ENCODE results near the gene PLPPR1. TPM values are rescaled to one million over a fixed set of nuclear protein-coding genes. Genes with fewer than 3 reads are reported as not detected.

Gene PLPPR1
- total and polyA plus RNA-seq, 4 donors: 1.2 to 26.3 (median 2.4) TPM

- Histone ChIP-seq H3K9ac (ENCODE audit: low read depth in 1 of 2, low read length in 2 of 2) (no peak overlapping the region), H3K4me3 (ENCODE audit: low read depth in 1 of 3, low read length in 3 of 3) (no peak overlapping the region), H3K9me3 (ENCODE audit: control insufficient read depth in 4 of 4, low read length in 3 of 4) (no peaks in the 10 kb centered on the region), H3K27ac (ENCODE audit: low read depth in 1 of 2, low read length in 2 of 2) (no peak overlapping the region), H3K36me3 (ENCODE audit: control insufficient read depth in 4 of 4, insufficient read depth in 3 of 4, low read depth in 1 of 4, low read length in 3 of 4) (no peaks in the 10 kb centered on the region), H3K27me3 (ENCODE audit: control insufficient read depth in 4 of 4, insufficient read depth in 4 of 4, low read length in 3 of 4) (no peaks in the 10 kb centered on the region), H3K4me1 (ENCODE audit: control insufficient read depth in 4 of 4, insufficient read depth in 4 of 4, low read length in 3 of 4) (peaks cover 4 to 26% (median 16%) of the 10 kb centered on the region in 4 donors)
- no peak for TF ChIP-seq NR2F2 (IDR thresholded peaks at IDR 0.05)
- TF ChIP-seq EGR1 (IDR thresholded peaks at IDR 0.05; ENCODE audit: low read depth in 2 of 2): no peak
- TF ChIP-seq RAD21 (IDR thresholded peaks at IDR 0.05): no peak
- no peak for TF ChIP-seq JUND (IDR thresholded peaks at IDR 0.05)
- no peak for TF ChIP-seq FOXA1 (IDR thresholded peaks at IDR 0.05)
- TF ChIP-seq FOXA2 (IDR thresholded peaks at IDR 0.05): no peak
- TF ChIP-seq HNF4G (IDR thresholded peaks at IDR 0.05): no peak
- TF ChIP-seq CTCF (IDR thresholded peaks at IDR 0.05; ENCODE audit: low read depth, low read length, missing input control): no peak
- TF ChIP-seq GABPA (IDR thresholded peaks at IDR 0.05 in 1 of 2, conservative IDR thresholded peaks at IDR 0.05 in 1 of 2): no peak
- TF ChIP-seq SP1 (IDR thresholded peaks at IDR 0.05): no peak
- no peak for TF ChIP-seq ATF3 (IDR thresholded peaks at IDR 0.05)
- no peak for TF ChIP-seq HNF4A (conservative IDR thresholded peaks at IDR 0.05)
- TF ChIP-seq MAX (IDR thresholded peaks at IDR 0.05): no peak
- TF ChIP-seq ZBTB33 (IDR thresholded peaks at IDR 0.05): no peak
- 81% methylated on average over 1 of the region's 1 CpG for whole genome bisulfite sequencing
- DNase-seq (ENCODE audit: low spot score): no peak
Measured at GRCh38 chr9:101032426-101032825, 3.9 kb downstream of the PLPPR1 start.

GRCh38 chr9:101034222-101034621 lies 5.7 kb downstream of the PLPPR1 start:
- no peaks in the 10 kb centered on the region for H3K9me3 ChIP-seq (ENCODE audit: control insufficient read depth in 4 of 4, low read length in 3 of 4)
- H3K4me1 ChIP-seq (ENCODE audit: control insufficient read depth in 4 of 4, insufficient read depth in 4 of 4, low read length in 3 of 4): peaks cover 4 to 13% (median 9%) of the 10 kb centered on the region in 4 donors
- no peaks in the 10 kb centered on the region for H3K27me3 ChIP-seq (ENCODE audit: control insufficient read depth in 4 of 4, insufficient read depth in 4 of 4, low read length in 3 of 4)
- no peak overlapping the region for H3K9ac ChIP-seq (ENCODE audit: low read depth in 1 of 2, low read length in 2 of 2)
- WGBS: 67% methylated on average over 2 of the region's 2 CpGs
- H3K4me3 ChIP-seq (ENCODE audit: low read depth in 1 of 3, low read length in 3 of 3): no peak overlapping the region
- H3K36me3 ChIP-seq (ENCODE audit: control insufficient read depth in 4 of 4, insufficient read depth in 3 of 4, low read depth in 1 of 4, low read length in 3 of 4): no peaks in the 10 kb centered on the region
- DNase-seq (ENCODE audit: low spot score): no peak
- TF ChIP-seq EGR1 (IDR thresholded peaks at IDR 0.05; ENCODE audit: low read depth in 2 of 2) (no peak), RXRA (IDR thresholded peaks at IDR 0.05) (no peak), YY1 (IDR thresholded peaks at IDR 0.05) (no peak), TAF1 (conservative IDR thresholded peaks at IDR 0.05) (no peak), CTCF (IDR thresholded peaks at IDR 0.05; ENCODE audit: low read depth, low read length, missing input control) (no peak), MAX (IDR thresholded peaks at IDR 0.05) (no peak), REST (IDR thresholded peaks at IDR 0.05) (no peak), SP1 (IDR thresholded peaks at IDR 0.05) (no peak), JUND (IDR thresholded peaks at IDR 0.05) (no peak), ZBTB33 (IDR thresholded peaks at IDR 0.05) (no peak), HNF4G (IDR thresholded peaks at IDR 0.05) (no peak), ATF3 (IDR thresholded peaks at IDR 0.05) (no peak), NR2F2 (IDR thresholded peaks at IDR 0.05) (no peak), GABPA (IDR thresholded peaks at IDR 0.05 in 1 of 2, conservative IDR thresholded peaks at IDR 0.05 in 1 of 2) (no peak), FOXA2 (IDR thresholded peaks at IDR 0.05) (no peak), FOXA1 (IDR thresholded peaks at IDR 0.05) (no peak), RAD21 (IDR thresholded peaks at IDR 0.05) (no peak), HNF4A (conservative IDR thresholded peaks at IDR 0.05) (no peak)
- no peak overlapping the region for H3K27ac ChIP-seq (ENCODE audit: low read depth in 1 of 2, low read length in 2 of 2)
